GM12892 (cell line): ENCODE measurements around the gene SLC15A5. TPM values are rescaled to one million over a fixed set of nuclear protein-coding genes. Genes with fewer than 3 reads are reported as not detected.

Experiments used
- DNase-seq: peaks from one replicate; pipeline ENCODE4 v3.0.0; 2011; ENCODE audit not compliant: insufficient read length
- FAIRE-seq: peaks from 2 replicates; lab custom pipeline; 2011; peaks lifted over from hg19 to GRCh38; lab: Jason Lieb, UNC
- POLR2A ChIP-seq: IDR thresholded peaks from 2 replicates; pipeline ENCODE4 v1.6.1; 2011; ENCODE audit warnings: low read depth, low read length, control low read depth
- POLR2AphosphoS5 ChIP-seq: IDR thresholded peaks from 2 replicates; pipeline ENCODE4 v1.6.1; 2011; ENCODE audit warnings: low read depth, low read length, control low read depth
- TAF1 ChIP-seq: IDR thresholded peaks from 2 replicates; pipeline ENCODE4 v1.6.1; 2011; ENCODE audit warnings: low read depth, mild to moderate bottlenecking, control low read depth, low read length, borderline replicate concordance
- polyA plus RNA-seq: library from polyadenylated mRNA; unstranded; fragments of >200 nt; gene quantifications from one replicate; pipeline ENCODE4 v1.2.1, GENCODE V29; 2012; ENCODE audit warnings: missing spikeins, inconsistent platforms; ENCODE audit not compliant: missing spikeins

Gene SLC15A5
- not detected for polyA plus RNA-seq

- FAIRE-seq (no peak), DNase-seq (no peak)
- no peak for TF ChIP-seq POLR2AphosphoS5
- TF ChIP-seq TAF1, result no peak
- no peak for TF ChIP-seq POLR2A
These were observed at the start of gene SLC15A5 for GRCh38 chr12:16277585-16277984. TSS of gene SLC15A5 (minus strand) at chr12:16277685. CDS start at chr12:16277685, 0 bp downstream.

- TF ChIP-seq POLR2A (no peak), TAF1 (no peak), POLR2AphosphoS5 (no peak)
- DNase-seq (no peak), FAIRE-seq (no peak)
These were observed 47.9 kb upstream of the SLC15A5 start for GRCh38 chr12:16325426-16325825.

GRCh38 chr12:16324772-16325171 lies 47.3 kb upstream of the SLC15A5 start:
- no peak for DNase-seq
- TF ChIP-seq POLR2A (no peak), TAF1 (no peak), POLR2AphosphoS5 (no peak)
- FAIRE-seq, result no peak

- DNase-seq, result no peak
- no peak for FAIRE-seq
- TF ChIP-seq TAF1, result no peak
- no peak for TF ChIP-seq POLR2A
- no peak for TF ChIP-seq POLR2AphosphoS5
These were observed 46.8 kb upstream of the SLC15A5 start for GRCh38 chr12:16324272-16324671.

GRCh38 chr12:16323638-16324037 lies 46.2 kb upstream of the SLC15A5 start:
- TF ChIP-seq TAF1 (no peak), POLR2A (no peak), POLR2AphosphoS5 (no peak)
- DNase-seq, result no peak
- FAIRE-seq, result no peak

GRCh38 chr12:16323010-16323409 lies 45.5 kb upstream of the SLC15A5 start:
- FAIRE-seq (no peak), DNase-seq (no peak)
- TF ChIP-seq POLR2A (no peak), TAF1 (no peak), POLR2AphosphoS5 (no peak)

GRCh38 chr12:16310934-16311333 lies 33.4 kb upstream of the SLC15A5 start:
- TF ChIP-seq TAF1 (no peak), POLR2AphosphoS5 (no peak), POLR2A (no peak)
- DNase-seq, result no peak
- FAIRE-seq, result no peak

- TF ChIP-seq POLR2AphosphoS5, result no peak
- no peak for TF ChIP-seq POLR2A
- TF ChIP-seq TAF1, result no peak
- FAIRE-seq (no peak), DNase-seq (no peak)
These were observed 30.5 kb upstream of the SLC15A5 start for GRCh38 chr12:16307856-16308475.

- FAIRE-seq (no peak), DNase-seq (no peak)
- no peak for TF ChIP-seq POLR2A
- TF ChIP-seq TAF1, result no peak
- no peak for TF ChIP-seq POLR2AphosphoS5
These were observed 26.5 kb upstream of the SLC15A5 start for GRCh38 chr12:16303939-16304338.

GRCh38 chr12:16300736-16301135 lies 23.3 kb upstream of the SLC15A5 start:
- DNase-seq, result no peak
- FAIRE-seq, result no peak
- no peak for TF ChIP-seq POLR2A
- no peak for TF ChIP-seq TAF1
- TF ChIP-seq POLR2AphosphoS5, result no peak

GRCh38 chr12:16300122-16300521 lies 22.6 kb upstream of the SLC15A5 start:
- TF ChIP-seq POLR2A, result no peak
- FAIRE-seq (no peak), DNase-seq (no peak)

GRCh38 chr12:16299403-16299802 lies 21.9 kb upstream of the SLC15A5 start:
- DNase-seq (no peak), FAIRE-seq (no peak)
- TF ChIP-seq TAF1 (no peak), POLR2AphosphoS5 (no peak), POLR2A (no peak)
